Measurements from ENCODE around the gene CLDN7.

CLDN7 gene

DNA sequence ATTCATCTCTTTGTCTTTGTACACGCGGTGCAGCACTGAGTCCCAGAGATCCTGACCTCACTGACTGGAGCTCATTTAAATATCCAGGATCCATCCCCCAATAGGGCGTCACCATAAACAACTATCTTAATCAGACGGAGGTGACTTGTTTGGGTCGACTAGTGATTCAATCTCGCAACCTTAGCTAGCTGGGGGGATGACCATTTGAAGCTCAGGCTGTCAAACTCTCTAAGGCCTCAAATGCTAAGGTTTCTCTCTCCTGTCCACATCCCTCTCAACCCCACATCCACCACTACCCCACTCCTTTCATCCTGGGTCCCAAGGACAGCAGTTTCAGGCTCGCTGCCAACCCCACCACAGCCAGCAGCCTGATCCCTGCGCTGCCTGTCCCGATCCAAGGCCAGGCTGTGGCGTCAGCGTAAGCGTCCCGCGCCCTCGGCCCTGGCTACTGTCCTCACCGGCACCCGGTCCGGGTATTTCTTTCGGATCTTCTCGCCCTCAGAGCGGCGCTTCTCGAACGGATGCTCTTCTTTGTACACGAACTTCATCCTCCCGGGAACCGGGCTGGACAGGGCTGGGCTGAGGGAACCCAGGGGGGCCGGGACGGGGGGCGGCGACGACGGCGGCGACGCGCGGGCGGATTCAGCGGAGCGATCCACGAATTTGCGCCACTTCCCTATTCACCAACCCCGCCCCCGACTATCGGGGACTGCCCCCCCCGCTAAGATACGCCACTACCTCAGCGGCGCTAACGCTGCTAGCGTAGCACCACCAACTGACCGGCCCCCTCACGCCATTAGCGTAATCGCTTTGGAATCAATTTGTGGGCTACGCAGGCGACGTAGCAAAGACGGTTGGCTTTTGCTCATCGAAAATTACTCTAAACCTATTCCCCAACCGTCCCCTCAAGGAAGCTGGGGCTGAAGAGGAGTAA, 20.2 kb downstream of the CLDN7 start, which contains the start of gene GABARAP:
Gene GABARAP (minus strand): TSS at position 667 of the 934 bp plus-strand sequence. CDS start 119 bp downstream, at position 548.
- ATAC-seq (replicated peaks) (peak; percentile 22 to 44), DNase-seq (peak; percentile 85)
- Mint-ChIP-seq H3K9me3 (no peaks in the 10 kb centered on the region), H3K27ac (peak within 1 kb of the TSS; percentile 98), H3K36me3 (peaks cover 47 to 57% of the 10 kb centered on the region in 2 donors), H3K4me3 (peak within 1 kb of the TSS; percentile 95), H3K27me3 (no peaks in the 10 kb centered on the region), H3K4me1 (peaks cover 41 to 61% of the 10 kb centered on the region in 2 donors)

DNA sequence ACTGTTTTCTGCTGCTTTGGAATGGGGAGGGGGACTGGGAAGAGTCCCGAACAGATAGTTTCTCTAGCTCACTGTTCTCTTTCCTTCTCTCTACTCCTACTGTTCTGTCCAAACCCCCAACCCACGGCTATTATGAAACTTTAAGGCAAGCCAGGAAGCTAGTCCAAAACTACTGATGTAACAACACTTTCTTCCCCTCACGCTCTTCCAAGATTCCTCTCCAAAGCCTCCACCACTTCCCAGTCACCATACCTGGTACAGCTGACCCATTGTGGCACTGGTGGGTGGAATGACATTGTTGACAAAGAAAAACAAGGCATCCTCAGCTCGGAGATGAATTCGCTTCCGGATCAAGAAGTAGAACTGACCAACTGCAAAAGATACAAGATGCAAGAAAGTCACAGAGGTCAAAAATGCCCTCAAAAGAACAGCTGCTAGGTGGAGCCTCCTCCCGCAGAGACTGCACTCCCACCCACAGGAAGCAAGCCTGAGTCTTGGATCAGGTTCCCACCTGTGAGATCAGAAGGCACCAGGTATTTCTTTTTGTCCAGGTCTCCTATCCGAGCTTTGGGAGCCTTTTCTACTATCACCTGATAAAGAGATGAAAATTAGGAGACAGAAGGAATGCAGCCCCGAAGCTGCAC, 21.1 kb downstream of the CLDN7 start:
- DNase-seq (no peak), ATAC-seq (replicated peaks) (no peak)
- Mint-ChIP-seq H3K27ac (peak overlapping the region; percentile 98), H3K36me3 (peaks cover 48 to 55% of the 10 kb centered on the region in 2 donors), H3K9me3 (no peaks in the 10 kb centered on the region), H3K27me3 (no peaks in the 10 kb centered on the region), H3K4me3 (peak overlapping the region; percentile 95), H3K4me1 (peaks cover 42 to 61% of the 10 kb centered on the region in 2 donors)

GRCh38 chr17:7240375-7240774, 21.9 kb downstream of the CLDN7 start:
- Mint-ChIP-seq H3K36me3 (peaks cover 50 to 59% of the 10 kb centered on the region in 2 donors), H3K4me3 (peak overlapping the region; percentile 95), H3K9me3 (no peaks in the 10 kb centered on the region), H3K27me3 (no peaks in the 10 kb centered on the region), H3K27ac (peak overlapping the region; percentile 94), H3K4me1 (peaks cover 51 to 65% of the 10 kb centered on the region in 2 donors)
- DNase-seq (no peak), ATAC-seq (replicated peaks) (no peak)

GRCh38 chr17:7239091-7240027, 22.9 kb downstream of the CLDN7 start, which contains the start of gene PHF23:
TSS of gene PHF23 (minus strand) at chr17:7239457. CDS start at chr17:7239279, 178 bp downstream.
- Mint-ChIP-seq H3K27ac (peak within 1 kb of the TSS; percentile 94), H3K4me1 (peaks cover 55 to 75% of the 10 kb centered on the region in 2 donors), H3K9me3 (no peaks in the 10 kb centered on the region), H3K27me3 (no peaks in the 10 kb centered on the region), H3K36me3 (peaks cover 52 to 65% of the 10 kb centered on the region in 2 donors), H3K4me3 (peak within 1 kb of the TSS; percentile 95)
- ATAC-seq (replicated peaks) (peak; percentile 66 to 71), DNase-seq (peak; percentile 96)

GRCh38 chr17:7238420-7239090, 23.7 kb downstream of the CLDN7 start:
- Mint-ChIP-seq H3K4me3 (peak overlapping the region; percentile 95), H3K4me1 (peaks cover 59 to 75% of the 10 kb centered on the region in 2 donors), H3K27ac (peak overlapping the region; percentile 94), H3K9me3 (no peaks in the 10 kb centered on the region), H3K36me3 (peaks cover 51 to 69% of the 10 kb centered on the region in 2 donors), H3K27me3 (no peaks in the 10 kb centered on the region)
- no peak for DNase-seq
- ATAC-seq (replicated peaks), result no peak

DNA sequence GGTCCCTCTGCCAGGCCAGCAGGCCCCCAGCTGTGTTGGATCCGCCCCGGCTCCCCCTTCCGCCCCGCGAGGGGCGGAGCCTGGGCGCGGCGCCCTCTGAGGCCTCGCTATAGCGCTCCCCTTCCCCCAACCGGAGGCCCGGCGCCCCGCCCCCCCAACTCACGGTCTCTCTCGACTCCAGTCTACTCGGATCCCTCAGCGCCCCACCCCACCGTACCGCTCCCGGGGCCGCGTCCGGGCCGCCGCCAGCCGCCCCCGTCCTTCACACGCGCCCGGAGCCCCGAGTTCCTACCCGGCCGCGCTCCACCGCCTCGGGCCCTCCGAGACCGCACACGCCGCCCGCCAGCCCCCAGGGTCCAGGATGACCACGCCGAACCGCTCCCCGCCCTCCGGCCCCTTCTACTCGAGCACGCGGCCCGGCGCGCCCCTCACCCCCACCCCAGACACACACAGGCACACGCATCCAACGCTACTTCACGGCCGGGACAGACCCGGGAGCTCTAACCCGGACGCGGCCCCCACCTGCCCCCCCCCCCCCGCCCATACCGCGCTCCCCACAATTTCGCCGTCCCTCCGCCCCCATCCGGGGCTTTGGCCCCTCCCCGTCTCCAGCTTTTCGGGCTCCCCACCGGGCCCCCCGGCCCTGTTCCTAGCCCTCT, 24.4 kb downstream of the CLDN7 start:
- Mint-ChIP-seq H3K36me3 (peaks cover 50 to 68% of the 10 kb centered on the region in 2 donors), H3K27me3 (no peaks in the 10 kb centered on the region), H3K4me3 (peak overlapping the region; percentile 95), H3K9me3 (no peaks in the 10 kb centered on the region), H3K4me1 (peaks cover 58 to 75% of the 10 kb centered on the region in 2 donors), H3K27ac (peak overlapping the region; percentile 94)
- ATAC-seq (replicated peaks), result peak; percentile 18 to 24
- peak; percentile 63 for DNase-seq

GRCh38 chr17:7237266-7237760, 25.0 kb downstream of the CLDN7 start:
- H3K4me3 Mint-ChIP-seq, result peak overlapping the region; percentile 95
- ATAC-seq (replicated peaks), result no peak
- H3K36me3 Mint-ChIP-seq, result peaks cover 48 to 66% of the 10 kb centered on the region in 2 donors
- H3K27ac Mint-ChIP-seq, result peak overlapping the region; percentile 94
- H3K9me3 Mint-ChIP-seq, result no peaks in the 10 kb centered on the region
- no peaks in the 10 kb centered on the region for H3K27me3 Mint-ChIP-seq
- no peak for DNase-seq
- H3K4me1 Mint-ChIP-seq, result peaks cover 56 to 78% of the 10 kb centered on the region in 2 donors

GRCh38 chr17:7236808-7237207, 25.5 kb downstream of the CLDN7 start:
- Mint-ChIP-seq H3K36me3 (peaks cover 48 to 66% of the 10 kb centered on the region in 2 donors), H3K27me3 (no peaks in the 10 kb centered on the region)

DNA sequence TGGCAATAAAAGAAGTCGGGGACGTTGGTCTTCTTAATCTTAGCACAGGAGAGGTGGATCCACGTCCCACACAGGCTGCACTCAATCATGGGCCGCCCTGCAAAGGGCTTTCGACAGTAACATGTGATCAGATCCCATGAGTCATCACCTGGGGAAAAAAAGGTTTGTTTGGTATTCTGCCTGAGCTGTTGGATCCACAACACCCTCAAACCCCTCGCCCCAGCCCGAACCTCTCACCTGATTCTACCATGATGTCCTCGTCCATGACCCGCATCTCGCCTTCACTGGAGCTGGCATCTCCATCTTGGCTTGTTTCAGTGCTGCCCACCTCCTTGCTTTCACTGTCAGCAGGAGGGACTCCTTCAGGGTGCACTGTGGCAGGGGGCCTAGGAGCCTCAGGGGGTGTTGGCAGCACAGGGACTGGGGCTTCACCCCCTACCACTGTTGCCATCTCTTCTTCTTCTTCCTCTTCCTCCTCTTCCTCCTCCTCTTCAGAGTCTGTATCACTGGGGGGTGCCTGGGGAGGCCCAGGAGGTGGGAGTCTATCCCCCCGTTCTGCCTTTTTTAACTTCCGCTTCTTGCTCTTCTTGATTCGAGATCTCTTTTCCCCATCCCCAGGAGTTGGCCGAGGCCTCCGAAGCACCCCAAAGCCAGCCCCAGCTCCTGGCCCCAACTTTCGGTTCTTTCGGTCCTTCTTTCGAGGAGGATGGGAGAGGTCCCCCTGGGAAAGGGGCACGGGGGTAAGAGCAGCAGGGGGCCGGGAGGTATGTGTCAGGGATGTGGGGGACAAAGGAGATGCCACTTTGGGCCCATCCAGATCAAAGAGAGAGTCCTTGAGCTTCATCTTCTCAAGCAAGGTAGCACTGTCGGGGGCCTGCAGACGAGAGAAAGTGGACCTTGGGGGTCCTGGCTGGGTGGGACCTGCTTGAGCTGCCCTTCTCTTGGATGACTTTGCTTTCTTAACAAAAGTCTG, 26.3 kb downstream of the CLDN7 start:
- Mint-ChIP-seq H3K9me3 (no peaks in the 10 kb centered on the region), H3K4me3 (peak overlapping the region; percentile 97 to 98), H3K4me1 (peaks cover 50 to 72% of the 10 kb centered on the region in 2 donors), H3K36me3 (peaks cover 45 to 60% of the 10 kb centered on the region in 2 donors), H3K27ac (peak overlapping the region; percentile 96), H3K27me3 (no peaks in the 10 kb centered on the region)
- ATAC-seq (replicated peaks) (no peak), DNase-seq (no peak)

More at GRCh38 chr17:7236808-7237207, 25.5 kb downstream of the CLDN7 start:
- no peak for DNase-seq
- H3K27ac Mint-ChIP-seq, result peak overlapping the region; percentile 60
- peaks cover 57 to 78% of the 10 kb centered on the region in 2 donors for H3K4me1 Mint-ChIP-seq
- peak overlapping the region; percentile 39 to 95 for H3K4me3 Mint-ChIP-seq
- no peaks in the 10 kb centered on the region for H3K9me3 Mint-ChIP-seq
- ATAC-seq (replicated peaks), result no peak

DNA sequence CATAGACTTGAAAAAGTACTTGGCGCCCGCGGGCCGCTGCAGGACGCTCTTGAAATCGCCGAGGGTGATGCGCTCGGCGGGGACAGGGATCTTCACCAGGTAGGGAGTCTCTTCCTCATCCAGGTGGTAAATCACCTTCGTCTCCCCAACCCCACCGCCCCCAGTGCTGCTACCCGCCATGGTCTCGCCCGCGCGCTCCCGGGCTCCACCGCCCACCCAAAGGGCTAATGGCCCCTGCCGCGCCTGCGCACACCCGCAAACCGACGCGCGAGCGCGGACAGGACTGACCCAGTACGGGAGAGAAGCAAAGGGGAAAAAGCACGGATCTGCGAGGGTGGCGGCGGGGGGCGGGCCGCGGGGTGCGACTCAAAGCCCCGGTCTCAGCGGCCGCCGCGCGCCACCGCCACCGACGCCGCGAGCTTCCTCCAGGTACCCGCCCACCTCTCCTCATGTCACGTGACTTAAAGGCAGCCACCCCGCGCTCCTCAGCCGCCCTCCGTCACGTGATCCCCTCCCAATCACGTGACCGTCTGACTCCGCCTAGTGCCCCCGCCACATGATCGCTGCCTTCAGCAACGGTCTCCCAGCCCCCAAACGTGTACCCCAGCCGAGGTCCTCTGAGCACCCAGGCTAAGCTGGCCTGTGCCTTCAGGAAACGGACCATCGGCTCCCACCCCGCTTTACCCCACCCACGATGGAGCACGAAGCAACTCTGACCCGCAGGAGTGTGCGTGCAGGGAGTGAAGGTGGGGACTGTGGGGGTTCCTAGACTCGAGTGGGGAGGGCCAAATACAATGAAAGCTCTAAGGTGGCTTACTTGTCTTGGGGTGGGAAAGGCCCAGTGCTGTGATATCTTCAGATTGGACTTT, 28.0 kb downstream of the CLDN7 start, which contains the start of gene DVL2:
Gene DVL2 (minus strand): TSS at position 435 of the 869 bp plus-strand sequence. CDS start 255 bp downstream, at position 180.
- peaks cover 56 to 67% of the 10 kb centered on the region in 2 donors for H3K36me3 Mint-ChIP-seq
- ATAC-seq (replicated peaks) (peak; percentile 55 to 66), DNase-seq (peak; percentile 91)
- peak within 1 kb of the TSS; percentile 96 for H3K27ac Mint-ChIP-seq
- H3K4me3 Mint-ChIP-seq, result peak within 1 kb of the TSS; percentile 97 to 98
- peaks cover 43 to 57% of the 10 kb centered on the region in 2 donors for H3K4me1 Mint-ChIP-seq
- H3K9me3 Mint-ChIP-seq, result no peaks in the 10 kb centered on the region
- no peaks in the 10 kb centered on the region for H3K27me3 Mint-ChIP-seq

DNA sequence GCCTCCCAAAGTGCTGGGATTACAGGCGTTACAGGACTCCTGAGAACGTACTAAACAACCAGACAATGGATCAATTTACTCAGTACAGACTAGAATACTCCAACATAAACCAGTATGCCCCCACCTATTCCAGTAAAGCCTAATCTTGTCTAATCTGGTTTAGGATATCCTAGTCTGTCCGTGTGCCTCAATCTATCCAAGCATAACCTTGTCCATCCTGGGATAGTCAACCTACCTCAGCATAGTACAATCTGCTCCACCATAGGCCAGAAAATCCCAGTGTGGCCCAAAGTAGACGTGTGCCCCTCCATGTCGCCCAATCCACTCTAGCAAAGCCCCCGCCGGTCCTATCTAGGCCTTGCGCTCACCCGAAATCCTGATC, 28.6 kb downstream of the CLDN7 start:
- DNase-seq, result no peak

More for the DNA sequence above, 28.6 kb downstream of the CLDN7 start:
- peak; percentile 17 to 21 for ATAC-seq (replicated peaks)
- Mint-ChIP-seq H3K27me3 (no peaks in the 10 kb centered on the region), H3K4me3 (peak overlapping the region; percentile 97 to 98), H3K36me3 (peaks cover 60 to 71% of the 10 kb centered on the region in 2 donors), H3K4me1 (peaks cover 43 to 57% of the 10 kb centered on the region in 2 donors), H3K9me3 (no peaks in the 10 kb centered on the region), H3K27ac (peak overlapping the region; percentile 96)

Data from stimulated activated naive B cell treated with anti-CD40 and anti-IgM and Interleukin-4, amounts not matched to agents 10 μg/mL and 1 μg/mL and 100 μg/mL, for 72 hours (primary cell).